A673 (cell line): ENCODE measurements around the gene VWF. TPM values are rescaled to one million over a fixed set of nuclear protein-coding genes. Genes with fewer than 3 reads are reported as not detected.

Experiments
- BruUV-seq: library from RNA; stranded (reverse); fragments of 400-500 nt; replicated peaks from 2 replicates; lab custom pipeline; 2021; lab: Mats Ljungman, UMichigan
- CTCF ChIA-PET: fragments of 300-600 bp; sonication (Branson Sonifier 250); formaldehyde crosslinking; loops from one replicate; lab custom pipeline; 2022; ENCODE audit warnings: antibody characterized with exemption; lab: Charles Lee
- POLR2A ChIA-PET: fragments of 300-600 bp; sonication (Branson Sonifier 250); formaldehyde crosslinking; loops from one replicate; lab custom pipeline; 2022; ENCODE audit warnings: antibody characterized with exemption; ENCODE audit not compliant: low non-redundant PET; lab: Charles Lee
- DNase-seq: peaks from one replicate; pipeline ENCODE4 v3.0.0-alpha.2; 2015; ENCODE audit warnings: low spot score
- H3K27ac ChIP-seq: fragments of 200-600 bp; sonication (generic); 2 replicates; pipeline ENCODE4 v1.5.1; 2016; ENCODE audit warnings: mixed run types, low read depth, mild to moderate bottlenecking, mixed read lengths, antibody characterized with exemption, low read length; ENCODE audit not compliant: poor library complexity, severe bottlenecking
- H3K27me3 ChIP-seq: fragments of 200-600 bp; sonication (generic); replicated peaks from 2 replicates; pipeline ENCODE4 v1.6.1; 2017; ENCODE audit warnings: mixed run types, low read depth, mild to moderate bottlenecking, mixed read lengths, antibody characterized with exemption, low read length; ENCODE audit not compliant: insufficient read depth, poor library complexity
- H3K36me3 ChIP-seq: fragments of 200-600 bp; sonication (generic); 2 replicates; pipeline ENCODE4 v1.6.1; 2016; ENCODE audit warnings: mixed run types, mild to moderate bottlenecking, mixed read lengths, antibody characterized with exemption, low read length; ENCODE audit not compliant: insufficient read depth, poor library complexity, severe bottlenecking
- H3K4me1 ChIP-seq: fragments of 200-600 bp; sonication (generic); 2 replicates; pipeline ENCODE4 v1.6.1; 2017; ENCODE audit warnings: mixed run types, mild to moderate bottlenecking, mixed read lengths, antibody characterized with exemption, low read length; ENCODE audit not compliant: insufficient read depth, poor library complexity, severe bottlenecking
- H3K4me3 ChIP-seq: fragments of 200-600 bp; sonication (generic); 2 replicates; pipeline ENCODE4 v1.5.1; 2016; ENCODE audit warnings: low read depth, mixed run types, mild to moderate bottlenecking, mixed read lengths, low read length; ENCODE audit not compliant: poor library complexity, severe bottlenecking
- H3K9me3 ChIP-seq: fragments of 200-600 bp; sonication (generic); 2 replicates; pipeline ENCODE4 v1.6.1; 2016; ENCODE audit warnings: mixed run types, low read depth, mild to moderate bottlenecking, mixed read lengths, antibody characterized with exemption, low read length; ENCODE audit not compliant: poor library complexity, severe bottlenecking
- CTCF ChIP-seq: fragments of 300-800, 200-600 bp; sonication (generic); conservative IDR thresholded peaks from 2 replicates; pipeline ENCODE4 v1.5.1; 2017; ENCODE audit warnings: low read depth, mild to moderate bottlenecking, antibody characterized with exemption, low read length, moderate library complexity, mixed read lengths
- EZH2 ChIP-seq: fragments of 200-600 bp; sonication (generic); IDR thresholded peaks from 2 replicates; pipeline ENCODE4 v1.6.1; 2017; ENCODE audit warnings: borderline replicate concordance, low read depth, mild to moderate bottlenecking, mixed read lengths, antibody characterized with exemption, low read length; ENCODE audit not compliant: poor library complexity, severe bottlenecking
- intact Hi-C: fragments of 100-400 bp; cut with micrococcal nuclease; formaldehyde crosslinking; loops from one replicate; pipeline ENCODE4 v1.10.0; 2022; ENCODE audit not compliant: unreplicated experiment
- total RNA-seq: library from RNA; stranded (reverse); gene quantifications from 2 replicates; pipeline ENCODE4 v1.2.3, GENCODE V29; 2021

VWF gene
- total RNA-seq, 1 experiment from 2014 or later = not detected

- intact Hi-C loops = loop anchor here (10.0 kb wide), 1 partner anchor 122 kb away; no protein-coding TSS in a partner anchor
- Histone ChIP-seq H3K27me3 (peaks cover 48% of the 10 kb centered on the region), H3K27ac (no peak overlapping the region), H3K9me3 (no peaks in the 10 kb centered on the region), H3K36me3 (no peaks in the 10 kb centered on the region), H3K4me3 (no peak overlapping the region), H3K4me1 (no peaks in the 10 kb centered on the region)
- ChIA-PET CTCF (no interaction called here), POLR2A (no interaction called here)
- BruUV-seq = no TSS peak
- DNase-seq = peak; percentile 24
- no peak for TF ChIP-seq EZH2
- TF ChIP-seq CTCF = peak; percentile 58
Observed at GRCh38 chr12:5912437-5913334, 211.8 kb downstream of the VWF start.

- Histone ChIP-seq H3K4me1 (no peaks in the 10 kb centered on the region), H3K27me3 (peaks cover 48% of the 10 kb centered on the region), H3K36me3 (no peaks in the 10 kb centered on the region), H3K27ac (no peak overlapping the region), H3K4me3 (no peak overlapping the region), H3K9me3 (no peaks in the 10 kb centered on the region)
- CTCF ChIA-PET = no interaction called here
- no TSS peak for BruUV-seq
- POLR2A ChIA-PET = no interaction called here
- intact Hi-C loops = loop anchor here (10.0 kb wide), 1 partner anchor 123 kb away; no protein-coding TSS in a partner anchor
- TF ChIP-seq EZH2 = no peak
- TF ChIP-seq CTCF = no peak
- no peak for DNase-seq
Observed at GRCh38 chr12:5912011-5912410, 212.5 kb downstream of the VWF start.

GRCh38 chr12:5910790-5911548 lies 213.5 kb downstream of the VWF start:
- H3K9me3 ChIP-seq = no peaks in the 10 kb centered on the region
- intact Hi-C loops = loop anchor here (10.0 kb wide), 1 partner anchor 124 kb away; no protein-coding TSS in a partner anchor
- H3K27ac ChIP-seq = no peak overlapping the region
- H3K4me3 ChIP-seq = no peak overlapping the region
- no TSS peak for BruUV-seq
- TF ChIP-seq CTCF = no peak
- no peak for TF ChIP-seq EZH2
- H3K27me3 ChIP-seq = peaks cover 48% of the 10 kb centered on the region
- H3K36me3 ChIP-seq = no peaks in the 10 kb centered on the region
- H3K4me1 ChIP-seq = no peaks in the 10 kb centered on the region
- ChIA-PET POLR2A (no interaction called here), CTCF (no interaction called here)
- no peak for DNase-seq
